Stimulated activated CD4-positive, alpha-beta T cell treated with anti-CD3 and anti-CD28 coated beads, Interleukin-4, amount 100 ng/mL, for 24 hours (primary cell): ENCODE data around the gene RNF151.
"Not testable (repeated sequence)": the region's sequence is repeated elsewhere in the genome, so short reads cannot be mapped to it uniquely, and the experiment has no call there.

Experiments used
- DNase-seq: peaks from one replicate; pipeline ENCODE4 v3.0.0-alpha.2; 2020

RNF151 gene

DNA sequence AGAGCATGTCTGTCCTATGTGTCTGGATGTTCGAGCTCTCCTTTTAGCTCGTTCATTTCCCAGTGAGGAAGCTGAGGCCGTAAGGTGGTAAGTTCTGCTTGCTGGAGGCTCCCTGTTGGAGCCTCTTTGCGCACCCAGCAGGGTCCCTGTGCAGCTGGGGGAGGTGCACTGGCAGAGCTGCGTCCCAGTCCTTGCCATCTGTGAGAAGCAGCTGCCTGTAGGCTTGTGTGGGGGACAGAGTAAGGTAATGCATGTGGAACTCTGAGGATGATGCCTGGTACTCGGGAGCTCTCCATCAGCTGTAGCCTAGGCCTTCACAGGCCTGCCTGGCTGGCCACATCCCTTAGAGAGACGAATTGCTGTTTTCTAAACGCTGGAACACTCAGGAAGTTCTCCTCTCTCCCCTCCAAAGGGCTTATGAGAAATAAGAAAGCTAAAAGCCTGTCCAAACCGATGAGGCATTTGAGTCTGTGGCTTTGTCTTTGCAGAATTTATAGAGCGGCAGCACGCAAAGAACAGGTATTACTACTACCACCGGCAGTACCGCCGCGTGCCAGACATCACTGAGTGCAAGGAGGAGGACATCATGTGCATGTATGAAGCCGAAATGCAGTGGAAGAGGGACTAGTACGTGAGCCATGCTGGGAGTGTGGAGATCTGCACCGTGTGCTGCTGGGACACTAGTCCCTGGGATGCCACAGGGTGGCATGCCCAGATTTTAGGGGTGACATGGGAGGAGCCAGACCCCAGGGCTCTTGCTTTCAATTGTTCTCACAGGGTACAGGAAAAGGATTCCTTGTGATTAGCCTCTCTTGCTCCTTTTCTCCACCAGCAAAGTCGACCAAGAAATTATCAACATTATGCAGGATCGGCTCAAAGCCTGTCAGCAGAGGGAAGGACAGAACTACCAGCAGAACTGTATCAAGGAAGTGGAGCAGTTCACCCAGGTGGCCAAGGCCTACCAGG lies 5.7 kb upstream of the RNF151 start:
- DNase-seq: peak; percentile 67

GRCh38 chr16:1961651-1962067 lies 5.0 kb upstream of the RNF151 start:
- peak; percentile 41 for DNase-seq

DNA sequence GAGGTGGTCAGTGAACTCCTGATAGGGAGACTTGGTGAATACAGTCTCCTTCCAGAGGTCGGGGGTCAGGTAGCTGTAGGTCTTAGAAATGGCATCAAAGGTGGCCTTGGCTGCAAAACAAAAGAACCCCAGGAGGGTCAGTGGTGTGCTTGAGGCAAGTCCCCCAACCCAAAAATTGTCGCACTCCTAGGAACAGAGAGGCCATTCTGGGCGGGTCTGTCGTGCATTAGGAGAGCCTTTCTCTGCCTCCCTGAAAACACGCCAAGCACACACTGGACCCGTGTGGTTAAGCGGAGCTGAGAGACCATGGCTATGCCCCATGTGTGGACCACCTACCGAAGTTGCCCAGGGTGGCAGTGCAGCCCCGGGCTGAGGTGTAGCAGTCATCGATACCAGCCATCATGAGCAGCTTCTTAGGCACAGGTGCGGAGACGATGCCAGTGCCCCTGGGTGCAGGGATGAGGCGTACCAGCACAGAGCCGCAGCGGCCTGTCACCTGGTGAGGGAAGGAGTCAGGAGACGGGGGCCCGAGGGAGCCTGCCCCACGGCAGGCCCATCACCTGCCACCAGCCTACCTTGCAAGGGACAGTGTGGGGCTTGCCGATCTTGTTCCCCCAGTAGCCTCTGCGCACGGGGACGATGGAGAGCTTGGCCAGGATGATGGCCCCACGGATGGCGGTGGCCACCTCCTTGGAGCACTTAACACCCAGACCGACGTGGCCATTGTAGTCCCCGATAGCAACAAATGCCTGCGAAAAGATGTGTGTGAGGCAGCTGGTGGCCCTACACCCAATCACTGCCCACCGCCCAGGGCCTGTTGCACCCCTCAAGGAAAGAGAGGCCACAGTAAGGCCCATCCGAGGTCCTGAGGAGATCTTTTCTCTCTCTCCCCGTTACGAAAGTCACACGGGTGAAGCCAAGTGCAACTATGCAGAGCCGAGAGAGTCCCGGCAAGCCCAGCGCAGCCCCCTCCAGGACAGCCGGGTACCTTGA lies 4.2 kb upstream of the RNF151 start:
- not testable (repeated sequence) for DNase-seq

GRCh38 chr16:1963806-1964505 lies 2.7 kb upstream of the RNF151 start:
- peak; percentile 52 for DNase-seq

GRCh38 chr16:1964506-1965395 lies 1.9 kb upstream of the RNF151 start, which contains the start of gene RPS2:
TSS of gene RPS2 (minus strand) at chr16:1964826. CDS start at chr16:1964625, 201 bp downstream.
- DNase-seq: peak; percentile 100

DNA sequence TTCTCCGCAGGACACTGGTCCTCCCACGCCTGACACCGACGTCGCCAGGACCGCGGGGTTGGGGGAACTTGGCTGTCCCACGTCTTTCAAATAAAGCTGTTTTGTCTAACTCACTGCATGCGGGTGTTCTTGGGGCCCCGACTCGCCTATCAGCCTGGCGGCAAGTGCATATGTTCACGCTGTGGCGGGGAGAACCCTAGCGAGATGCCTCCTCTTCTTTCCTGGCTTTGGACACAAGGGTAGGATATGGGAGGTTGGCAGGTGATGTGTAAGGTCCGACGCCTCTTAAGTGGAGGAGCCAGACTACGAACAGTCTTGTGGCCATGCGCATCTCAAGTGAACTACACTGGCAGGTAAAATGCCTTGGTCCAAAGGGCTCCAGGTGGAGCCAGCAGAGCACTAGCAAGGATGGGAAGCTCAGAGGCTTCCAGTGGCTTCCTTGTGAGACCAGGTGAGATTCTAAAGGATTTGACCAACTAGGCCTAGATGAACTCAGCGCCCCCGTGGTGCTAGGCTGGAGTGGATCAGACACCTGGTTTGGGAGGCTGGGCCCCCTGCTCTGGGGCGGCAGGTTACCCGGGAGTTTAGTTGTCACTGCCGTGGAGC lies 1.2 kb upstream of the RNF151 start:
- peak; percentile 36 for DNase-seq

- DNase-seq: no peak
These were observed 1.7 kb downstream of the RNF151 start for GRCh38 chr16:1968146-1968953.

GRCh38 chr16:1971796-1972489 lies 5.3 kb downstream of the RNF151 start, which contains the start of gene TBL3:
TSS of gene TBL3 (plus strand) at chr16:1972053. CDS start at chr16:1972165, 112 bp downstream.
- peak; percentile 97 for DNase-seq

DNA sequence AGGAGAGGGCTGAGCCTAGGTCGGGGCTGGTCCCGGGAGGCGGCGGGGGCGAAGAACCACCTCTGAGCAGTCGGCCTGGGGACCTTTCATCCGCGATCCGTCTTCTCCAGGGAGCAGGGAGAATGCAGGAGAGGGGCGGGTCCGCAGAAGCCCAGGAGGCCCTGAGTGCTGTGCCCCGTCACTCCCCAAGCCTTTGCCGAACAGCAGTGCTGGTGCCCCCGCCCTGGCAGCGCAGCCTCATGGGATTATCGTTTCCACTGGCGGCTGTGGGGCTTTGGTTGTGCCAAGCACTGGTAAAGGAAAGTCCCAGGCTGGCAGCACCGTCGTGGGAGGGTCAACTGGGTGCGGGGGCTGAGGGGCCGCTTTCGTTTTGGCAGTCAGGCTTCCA lies 5.8 kb downstream of the RNF151 start:
- DNase-seq: no peak

DNA sequence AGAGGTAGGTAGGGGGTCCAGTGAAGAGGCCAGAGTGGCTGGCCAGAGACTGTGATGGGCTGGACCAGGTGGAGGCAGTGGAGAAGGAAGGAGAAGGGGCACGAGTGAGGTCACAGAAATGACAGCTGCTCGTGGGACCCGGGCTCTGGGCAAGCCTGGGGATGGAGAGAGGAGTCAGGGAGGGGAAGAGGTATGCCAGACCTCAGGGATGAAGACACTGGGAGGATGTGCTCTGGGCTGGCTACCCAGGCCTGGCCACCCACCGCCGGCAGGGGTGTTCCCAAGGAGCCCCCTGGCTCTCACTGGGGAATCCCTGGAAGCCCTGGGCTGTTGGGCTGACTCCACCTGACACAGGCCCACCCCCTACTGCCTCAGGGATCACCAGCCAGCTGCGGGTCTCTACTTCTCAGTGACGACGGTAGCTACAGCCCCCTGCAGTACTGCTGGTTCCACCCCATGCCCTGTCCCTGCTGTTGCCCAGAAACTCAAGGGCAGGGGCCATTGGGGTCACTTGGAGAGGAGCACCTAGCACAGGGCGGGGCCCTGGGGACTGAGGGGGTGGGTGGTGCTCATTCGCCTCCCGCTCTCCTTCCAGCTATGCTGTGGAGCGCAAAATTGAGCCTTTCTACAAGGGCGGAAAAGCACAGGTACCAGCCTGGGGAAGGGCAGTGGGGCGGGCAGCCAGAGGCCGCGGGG lies 7.0 kb downstream of the RNF151 start:
- DNase-seq: no peak

DNA sequence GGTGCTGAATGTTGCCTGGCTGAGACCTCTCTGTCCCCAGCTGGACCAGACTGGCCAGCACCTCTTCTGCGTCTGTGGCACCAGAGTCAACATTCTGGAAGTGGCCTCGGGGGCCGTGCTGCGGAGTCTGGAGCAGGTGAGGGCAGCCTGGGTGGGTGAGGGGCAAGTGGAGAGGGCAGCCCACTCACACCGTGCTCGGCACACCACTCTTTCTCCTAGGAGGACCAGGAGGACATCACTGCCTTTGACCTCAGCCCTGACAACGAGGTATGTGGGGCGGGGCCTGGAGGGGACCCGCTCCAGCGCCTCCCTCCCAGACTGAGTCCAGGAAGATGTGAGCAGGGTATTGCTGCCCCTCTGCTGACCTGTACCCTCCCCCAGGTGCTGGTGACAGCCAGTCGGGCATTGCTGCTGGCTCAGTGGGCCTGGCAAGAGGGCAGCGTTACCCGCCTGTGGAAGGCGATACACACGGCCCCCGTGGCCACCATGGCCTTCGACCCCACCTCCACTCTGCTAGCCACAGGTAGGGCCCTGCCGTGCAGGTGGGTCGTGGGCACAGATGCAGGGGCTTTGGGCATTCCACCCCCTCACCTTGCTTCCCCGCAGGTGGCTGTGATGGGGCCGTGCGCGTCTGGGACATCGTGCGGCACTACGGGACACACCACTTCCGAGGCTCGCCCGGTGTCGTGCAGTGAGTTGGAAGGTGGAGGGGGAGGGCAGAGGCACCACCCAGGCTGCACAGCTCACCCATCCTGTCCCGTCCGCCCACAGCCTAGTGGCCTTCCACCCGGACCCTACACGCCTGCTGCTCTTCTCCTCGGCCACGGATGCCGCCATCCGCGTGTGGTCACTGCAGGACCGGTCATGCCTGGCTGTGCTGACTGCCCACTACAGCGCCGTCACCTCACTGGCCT lies 7.8 kb downstream of the RNF151 start:
- no peak for DNase-seq

GRCh38 chr16:1975432-1976215 lies 9.0 kb downstream of the RNF151 start:
- no peak for DNase-seq

GRCh38 chr16:1976216-1976520 lies 9.5 kb downstream of the RNF151 start:
- DNase-seq: no peak

GRCh38 chr16:1976951-1977874 lies 10.6 kb downstream of the RNF151 start:
- DNase-seq: no peak

- no peak for DNase-seq
These were observed 11.2 kb downstream of the RNF151 start for GRCh38 chr16:1977875-1978268.
